WTC11 (cell line): Measurements from ENCODE around the gene GPC2. TPM values are rescaled to one million over a fixed set of nuclear protein-coding genes. Genes with fewer than 3 reads are reported as not detected.

Experiments
- AR ChIP-seq: fragments of 250-450 bp; sonication (Bioruptor Pico); IDR thresholded peaks from 2 replicates; pipeline ENCODE4 v1.9.0; 2021; ENCODE audit warnings: mild to moderate bottlenecking
- ATF6 ChIP-seq: sonication (generic); formaldehyde crosslinking; IDR thresholded peaks from 2 replicates; pipeline ENCODE4 v1.8.1; 2023; ENCODE audit warnings: mild to moderate bottlenecking, missing genetic modification reagents
- CREB1 ChIP-seq: sonication (generic); formaldehyde crosslinking; IDR thresholded peaks from 2 replicates; pipeline ENCODE4 v1.8.0; 2023; ENCODE audit warnings: mild to moderate bottlenecking, missing genetic modification reagents
- E2F1 ChIP-seq: sonication (generic); formaldehyde crosslinking; IDR thresholded peaks from 2 replicates; pipeline ENCODE4 v1.8.0; 2022; ENCODE audit warnings: mild to moderate bottlenecking, missing genetic modification reagents
- E2F5 ChIP-seq: sonication (generic); formaldehyde crosslinking; IDR thresholded peaks from 2 replicates; pipeline ENCODE4 v1.8.1; 2022; ENCODE audit warnings: mild to moderate bottlenecking, moderate library complexity, missing genetic modification reagents
- IRF1 ChIP-seq: sonication (generic); formaldehyde crosslinking; IDR thresholded peaks from 2 replicates; pipeline ENCODE4 v1.8.0; 2023; ENCODE audit warnings: missing genetic modification reagents
- JUN ChIP-seq: sonication (generic); formaldehyde crosslinking; IDR thresholded peaks from 2 replicates; pipeline ENCODE4 v1.8.0; 2023; ENCODE audit warnings: mild to moderate bottlenecking, missing genetic modification reagents
- MYBL2 ChIP-seq: sonication (generic); formaldehyde crosslinking; IDR thresholded peaks from 2 replicates; pipeline ENCODE4 v1.8.1; 2023; ENCODE audit warnings: mild to moderate bottlenecking, moderate library complexity, missing genetic modification reagents
- NFYB ChIP-seq: sonication (generic); formaldehyde crosslinking; conservative IDR thresholded peaks from 2 replicates; pipeline ENCODE4 v1.8.0; 2022; ENCODE audit warnings: low read depth, missing genetic modification reagents
- PRDM15 ChIP-seq: sonication (generic); formaldehyde crosslinking; IDR thresholded peaks from 2 replicates; pipeline ENCODE4 v1.8.0; 2022; ENCODE audit warnings: missing genetic modification reagents
- RORB ChIP-seq: fragments of 250-450 bp; sonication (Bioruptor Pico); IDR thresholded peaks from 2 replicates; pipeline ENCODE4 v1.9.0; 2021; ENCODE audit warnings: mild to moderate bottlenecking
- SMAD4 ChIP-seq: sonication (generic); formaldehyde crosslinking; IDR thresholded peaks from 2 replicates; pipeline ENCODE4 v1.8.0; 2022; ENCODE audit warnings: mild to moderate bottlenecking, missing genetic modification reagents
- SP1 ChIP-seq: sonication (generic); formaldehyde crosslinking; conservative IDR thresholded peaks from 2 replicates; pipeline ENCODE4 v1.8.1; 2022; ENCODE audit warnings: missing genetic modification reagents
- STAT6 ChIP-seq: sonication (generic); formaldehyde crosslinking; conservative IDR thresholded peaks from 2 replicates; pipeline ENCODE4 v1.8.1; 2023; ENCODE audit warnings: mild to moderate bottlenecking, low read depth, missing genetic modification reagents, moderate library complexity
- TCF7 ChIP-seq: sonication (generic); formaldehyde crosslinking; IDR thresholded peaks from 2 replicates; pipeline ENCODE4 v1.8.0; 2022; ENCODE audit warnings: mild to moderate bottlenecking, low read depth, missing genetic modification reagents, moderate library complexity
- USF1 ChIP-seq: sonication (generic); formaldehyde crosslinking; IDR thresholded peaks from 2 replicates; pipeline ENCODE4 v1.8.0; 2022; ENCODE audit warnings: mild to moderate bottlenecking, missing genetic modification reagents
- ZBTB21 ChIP-seq: sonication (generic); formaldehyde crosslinking; IDR thresholded peaks from 2 replicates; pipeline ENCODE4 v1.8.1; 2023; ENCODE audit warnings: mild to moderate bottlenecking, missing genetic modification reagents, borderline replicate concordance
- ZNF121 ChIP-seq: sonication (generic); formaldehyde crosslinking; IDR thresholded peaks from 2 replicates; pipeline ENCODE4 v1.8.0; 2023; ENCODE audit warnings: missing genetic modification reagents
- ZNF232 ChIP-seq: sonication (generic); formaldehyde crosslinking; IDR thresholded peaks from 2 replicates; pipeline ENCODE4 v1.8.0; 2022; ENCODE audit warnings: mild to moderate bottlenecking, missing genetic modification reagents
- ZNF396 ChIP-seq: fragments of 250-450 bp; sonication (Bioruptor Pico); IDR thresholded peaks from 2 replicates; pipeline ENCODE4 v1.8.0; 2021; ENCODE audit warnings: mild to moderate bottlenecking, moderate library complexity, borderline replicate concordance
- ZSCAN18 ChIP-seq: fragments of 250-450 bp; sonication (Bioruptor Pico); IDR thresholded peaks from 2 replicates; pipeline ENCODE4 v2.1.2; 2022; ENCODE audit warnings: mild to moderate bottlenecking, moderate library complexity
- total RNA-seq: library from RNA; stranded (reverse); gene quantifications from 3 replicates; pipeline ENCODE4 v1.2.3, GENCODE V29; 2021

Gene GPC2
- total RNA-seq, 1 experiment from 2014 or later, result 52.1 TPM

- TF ChIP-seq STAT6 (no peak), ZBTB21 (CRISPR knock-in tag) (peak; percentile 94), USF1 (peak; percentile 86), CREB1 (CRISPR knock-in tag) (peak; percentile 97), SP1 (peak; percentile 80), E2F5 (CRISPR knock-in tag) (peak; percentile 92), ZNF232 (peak; percentile 98), IRF1 (CRISPR knock-in tag) (peak; percentile 97), AR (no peak), ATF6 (CRISPR knock-in tag) (peak; percentile 56; the same call in 1 of the 2 replicates), ZNF121 (CRISPR knock-in tag) (0 out of 2 replicates have a peak, but pooled peaks have one; percentile 46), RORB (no peak), ZNF396 (CRISPR knock-in tag) (no peak), ZSCAN18 (CRISPR knock-in tag) (no peak), SMAD4 (peak; percentile 91), NFYB (peak; percentile 56), PRDM15 (CRISPR knock-in tag) (peak; percentile 73), MYBL2 (CRISPR knock-in tag) (peak; percentile 97), E2F1 (peak; percentile 97), JUN (CRISPR knock-in tag) (peak; percentile 89), TCF7 (CRISPR knock-in tag) (peak; percentile 96; the same call in 1 of the 2 replicates)
Measured at GRCh38 chr7:100177045-100178001, at the start of gene GPC2, which contains the start of gene STAG3 (continued).
